ENCODE data around the gene KCNQ1.

KCNQ1 gene

GRCh38 chr11:2459796-2460531, 15.2 kb downstream of the KCNQ1 start:
- TF ChIP-seq GATA1 (IDR thresholded peaks at IDR 0.05; ENCODE audit: low read depth, low read length): no peak
- no peak for TF ChIP-seq POLR2A (IDR thresholded peaks at IDR 0.05; ENCODE audit: low read length)
- DNase-seq: no peak

GRCh38 chr11:2460540-2461252, 15.9 kb downstream of the KCNQ1 start:
- DNase-seq: no peak
- TF ChIP-seq GATA1 (IDR thresholded peaks at IDR 0.05; ENCODE audit: low read depth, low read length) (no peak), POLR2A (IDR thresholded peaks at IDR 0.05; ENCODE audit: low read length) (no peak)

- no peak for DNase-seq
- TF ChIP-seq POLR2A (IDR thresholded peaks at IDR 0.05; ENCODE audit: low read length): no peak
These were observed 16.6 kb downstream of the KCNQ1 start for GRCh38 chr11:2461253-2461955.

- no peak for DNase-seq
- TF ChIP-seq POLR2A (IDR thresholded peaks at IDR 0.05; ENCODE audit: low read length) (no peak), GATA1 (IDR thresholded peaks at IDR 0.05; ENCODE audit: low read depth, low read length) (no peak)
These were observed 17.2 kb downstream of the KCNQ1 start for GRCh38 chr11:2461956-2462542.

GRCh38 chr11:2462543-2462985, 17.8 kb downstream of the KCNQ1 start:
- DNase-seq: no peak
- TF ChIP-seq GATA1 (IDR thresholded peaks at IDR 0.05; ENCODE audit: low read depth, low read length) (no peak), POLR2A (IDR thresholded peaks at IDR 0.05; ENCODE audit: low read length) (no peak)

- DNase-seq: peak; percentile 26 to 27
- TF ChIP-seq POLR2A (IDR thresholded peaks at IDR 0.05; ENCODE audit: low read length) (no peak), GATA1 (IDR thresholded peaks at IDR 0.05; ENCODE audit: low read depth, low read length) (no peak)
These were observed 18.4 kb downstream of the KCNQ1 start for GRCh38 chr11:2462986-2463765.

GRCh38 chr11:2463766-2464277, 19.0 kb downstream of the KCNQ1 start:
- no peak for DNase-seq
- TF ChIP-seq GATA1 (IDR thresholded peaks at IDR 0.05; ENCODE audit: low read depth, low read length) (no peak), POLR2A (IDR thresholded peaks at IDR 0.05; ENCODE audit: low read length) (no peak)

- no peak for TF ChIP-seq POLR2A (IDR thresholded peaks at IDR 0.05; ENCODE audit: low read length)
- no peak for TF ChIP-seq GATA1 (IDR thresholded peaks at IDR 0.05; ENCODE audit: low read depth, low read length)
- no peak for DNase-seq
These were observed 19.8 kb downstream of the KCNQ1 start for GRCh38 chr11:2464451-2465165.

- TF ChIP-seq POLR2A (IDR thresholded peaks at IDR 0.05; ENCODE audit: low read length) (no peak), GATA1 (IDR thresholded peaks at IDR 0.05; ENCODE audit: low read depth, low read length) (no peak)
- no peak for DNase-seq
These were observed 20.6 kb downstream of the KCNQ1 start for GRCh38 chr11:2465202-2466068.

- DNase-seq: no peak
- TF ChIP-seq POLR2A (IDR thresholded peaks at IDR 0.05; ENCODE audit: low read length) (no peak), GATA1 (IDR thresholded peaks at IDR 0.05; ENCODE audit: low read depth, low read length) (no peak)
These were observed 21.4 kb downstream of the KCNQ1 start for GRCh38 chr11:2466069-2466801.
